Measurements from ENCODE around the gene AUH.

- TF ChIP-seq CTCF (IDR thresholded peaks at IDR 0.05), result no peak
- no peak for TF ChIP-seq POLR2AphosphoS5 (IDR thresholded peaks at IDR 0.05)
- no peak for TF ChIP-seq POLR2A (IDR thresholded peaks at IDR 0.05)
These were observed 158.9 kb downstream of the AUH start for GRCh38 chr9:91202736-91203283.

Measured in gastroesophageal sphincter (tissue), 3 donors.